Measurements from ENCODE around the gene SYT9. TPM values are rescaled to one million over a fixed set of nuclear protein-coding genes. Genes with fewer than 3 reads are reported as not detected.

Gene SYT9
- polyA plus RNA-seq, 1 of the 3 experiments (the other 2 are of a cell fraction), result 0.10 TPM

GRCh38 chr11:7509966-7510365 lies 258.3 kb downstream of the SYT9 start (continued):
- TF ChIP-seq, protein P1, sequence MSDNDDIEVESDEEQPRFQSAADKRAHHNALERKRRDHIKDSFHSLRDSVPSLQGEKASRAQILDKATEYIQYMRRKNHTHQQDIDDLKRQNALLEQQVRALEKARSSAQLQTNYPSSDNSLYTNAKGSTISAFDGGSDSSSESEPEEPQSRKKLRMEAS (IDR thresholded peaks at IDR 0.05; ENCODE audit: low read depth), result no peak
- TF ChIP-seq CTCF (IDR thresholded peaks at IDR 0.05) (no peak), REST (IDR thresholded peaks at IDR 0.05; ENCODE audit: low read depth, low read length) (no peak), TEAD4 (IDR thresholded peaks at IDR 0.05; ENCODE audit: borderline replicate concordance, insufficient read depth) (no peak)
- TF ChIP-seq, protein P2, sequence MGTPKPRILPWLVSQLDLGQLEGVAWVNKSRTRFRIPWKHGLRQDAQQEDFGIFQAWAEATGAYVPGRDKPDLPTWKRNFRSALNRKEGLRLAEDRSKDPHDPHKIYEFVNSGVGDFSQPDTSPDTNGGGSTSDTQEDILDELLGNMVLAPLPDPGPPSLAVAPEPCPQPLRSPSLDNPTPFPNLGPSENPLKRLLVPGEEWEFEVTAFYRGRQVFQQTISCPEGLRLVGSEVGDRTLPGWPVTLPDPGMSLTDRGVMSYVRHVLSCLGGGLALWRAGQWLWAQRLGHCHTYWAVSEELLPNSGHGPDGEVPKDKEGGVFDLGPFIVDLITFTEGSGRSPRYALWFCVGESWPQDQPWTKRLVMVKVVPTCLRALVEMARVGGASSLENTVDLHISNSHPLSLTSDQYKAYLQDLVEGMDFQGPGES (IDR thresholded peaks at IDR 0.05; ENCODE audit: low read depth, low read length), result no peak

GRCh38 chr11:7511401-7511800 lies 259.7 kb downstream of the SYT9 start:
- Histone ChIP-seq H3K9me2 (no peaks in the 10 kb centered on the region), H3K9ac (no peak overlapping the region), H3K36me3 (replicated peaks in 1 of 2; ENCODE audit: control insufficient read depth in 1 of 2, insufficient read depth in 2 of 2, low read length in 1 of 2) (no peaks in the 10 kb centered on the region), H2AFZ (ENCODE audit: low read depth) (no peak overlapping the region; the same call in 1 of the 2 replicates), H3K79me2 (ENCODE audit: insufficient read depth) (no peaks in the 10 kb centered on the region), H3F3A (replicated peaks; ENCODE audit: insufficient read depth) (no peaks in the 10 kb centered on the region), H4K20me1 (ENCODE audit: insufficient read depth) (no peaks in the 10 kb centered on the region), H3K9me3 (no peaks in the 10 kb centered on the region), H3K4me1 (ENCODE audit: control insufficient read depth in 1 of 2, insufficient read depth in 2 of 2, low read depth in 1 of 2, low read length in 1 of 2) (peaks cover 0 to 18% of the 10 kb centered on the region in 2 experiments; a peak in 1 of 4 replicates), H3K4me2 (no peak overlapping the region), H3K27me3 (ENCODE audit: insufficient read depth) (peaks cover 9% of the 10 kb centered on the region), H3K4me3 (ENCODE audit: low read depth in 2 of 2, low read length in 1 of 2) (no peak overlapping the region), H3K27ac (ENCODE audit: low read depth in 2 of 2, low read length in 1 of 2) (no peak overlapping the region)
- 6% methylated on average over 4 of the region's 5 CpGs for WGBS (ENCODE audit: low lambda C conversion rate)
- no peak for DNase-seq
- ChIA-PET CTCF (interaction anchor here (0.6 to 7.0 kb wide), 9 partner anchors 10 to 774 kb away, joined by 3 to 74 read pairs (median 9); no protein-coding TSS in a partner anchor), POLR2A (interaction anchor here (0.6 kb wide), 1 partner anchor 356 kb away, joined by 3 read pairs; no protein-coding TSS in a partner anchor)
- TF ChIP-seq MXI1 (IDR thresholded peaks at IDR 0.05; ENCODE audit: low read depth, low read length) (peak; percentile 54; the same call in 1 of the 2 replicates), JUND (IDR thresholded peaks at IDR 0.05) (no peak)
- TF ChIP-seq, protein P3, sequence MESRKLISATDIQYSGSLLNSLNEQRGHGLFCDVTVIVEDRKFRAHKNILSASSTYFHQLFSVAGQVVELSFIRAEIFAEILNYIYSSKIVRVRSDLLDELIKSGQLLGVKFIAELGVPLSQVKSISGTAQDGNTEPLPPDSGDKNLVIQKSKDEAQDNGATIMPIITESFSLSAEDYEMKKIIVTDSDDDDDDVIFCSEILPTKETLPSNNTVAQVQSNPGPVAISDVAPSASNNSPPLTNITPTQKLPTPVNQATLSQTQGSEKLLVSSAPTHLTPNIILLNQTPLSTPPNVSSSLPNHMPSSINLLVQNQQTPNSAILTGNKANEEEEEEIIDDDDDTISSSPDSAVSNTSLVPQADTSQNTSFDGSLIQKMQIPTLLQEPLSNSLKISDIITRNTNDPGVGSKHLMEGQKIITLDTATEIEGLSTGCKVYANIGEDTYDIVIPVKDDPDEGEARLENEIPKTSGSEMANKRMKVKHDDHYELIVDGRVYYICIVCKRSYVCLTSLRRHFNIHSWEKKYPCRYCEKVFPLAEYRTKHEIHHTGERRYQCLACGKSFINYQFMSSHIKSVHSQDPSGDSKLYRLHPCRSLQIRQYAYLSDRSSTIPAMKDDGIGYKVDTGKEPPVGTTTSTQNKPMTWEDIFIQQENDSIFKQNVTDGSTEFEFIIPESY (IDR thresholded peaks at IDR 0.05; ENCODE audit: borderline replicate concordance, low read depth), result no peak
